Glutamatergic neuron (in vitro differentiated cells): ENCODE results near the gene ZMPSTE24. TPM values are rescaled to one million over a fixed set of nuclear protein-coding genes. Genes with fewer than 3 reads are reported as not detected.
A peak's percentile ranks its signal among the peaks of the same experiment; 100 is the strongest.

Experiments used
- DNase-seq: peaks from one replicate; pipeline ENCODE4 v3.0.0; 2022
- H3K27ac Mint-ChIP-seq: one replicate; pipeline ENCODE4 v1.8.0; 2020; ENCODE audit warnings: mild to moderate bottlenecking, mixed read lengths, inconsistent platforms; ENCODE audit not compliant: unreplicated experiment
- H3K27me3 Mint-ChIP-seq: one replicate; pipeline ENCODE4 v1.8.0; 2020; ENCODE audit warnings: mild to moderate bottlenecking, moderate library complexity, mixed read lengths, inconsistent platforms; ENCODE audit not compliant: unreplicated experiment
- H3K36me3 Mint-ChIP-seq: one replicate; pipeline ENCODE4 v1.8.0; 2020; ENCODE audit warnings: mild to moderate bottlenecking, mixed read lengths, inconsistent platforms; ENCODE audit not compliant: unreplicated experiment
- H3K4me1 Mint-ChIP-seq: one replicate; pipeline ENCODE4 v1.8.0; 2020; ENCODE audit warnings: mild to moderate bottlenecking, low read depth, mixed read lengths, inconsistent platforms; ENCODE audit not compliant: unreplicated experiment
- H3K4me3 Mint-ChIP-seq: one replicate; pipeline ENCODE4 v1.8.0; 2020; ENCODE audit warnings: mild to moderate bottlenecking, mixed read lengths, inconsistent platforms; ENCODE audit not compliant: unreplicated experiment
- H3K9me3 Mint-ChIP-seq: one replicate; pipeline ENCODE4 v1.8.0; 2020; ENCODE audit warnings: mild to moderate bottlenecking, moderate library complexity, mixed read lengths, inconsistent platforms; ENCODE audit not compliant: unreplicated experiment
- total RNA-seq: library from RNA; stranded (reverse); fragmentation: NEBNext Ultra II Directional; extraction: Animal tissue kit (Norgen Biotek cat#: 25700); gene quantifications from one replicate; pipeline ENCODE4 v1.2.1, GENCODE V29; 2021; ENCODE audit not compliant: unreplicated experiment
- TF ChIP-seq, protein P1 (sequence below): fragments of 200-600 bp; sonication (generic); IDR thresholded peaks from one replicate; pipeline ENCODE4 v1.5.0; 2021; ENCODE audit not compliant: partially characterized antibody, unreplicated experiment

ZMPSTE24 gene
- total RNA-seq, 1 donor from 2014 or later = 32.8 TPM

GRCh38 chr1:40248412-40248811, 9.6 kb upstream of the ZMPSTE24 start:
- H3K4me1 Mint-ChIP-seq = no peaks in the 10 kb centered on the region
- H3K27me3 Mint-ChIP-seq = peaks cover 2% of the 10 kb centered on the region
- H3K9me3 Mint-ChIP-seq = no peaks in the 10 kb centered on the region
- no peaks in the 10 kb centered on the region for H3K36me3 Mint-ChIP-seq
- H3K27ac Mint-ChIP-seq = no peak overlapping the region
- no peak overlapping the region for H3K4me3 Mint-ChIP-seq
- DNase-seq = no peak
- TF ChIP-seq, protein P1, sequence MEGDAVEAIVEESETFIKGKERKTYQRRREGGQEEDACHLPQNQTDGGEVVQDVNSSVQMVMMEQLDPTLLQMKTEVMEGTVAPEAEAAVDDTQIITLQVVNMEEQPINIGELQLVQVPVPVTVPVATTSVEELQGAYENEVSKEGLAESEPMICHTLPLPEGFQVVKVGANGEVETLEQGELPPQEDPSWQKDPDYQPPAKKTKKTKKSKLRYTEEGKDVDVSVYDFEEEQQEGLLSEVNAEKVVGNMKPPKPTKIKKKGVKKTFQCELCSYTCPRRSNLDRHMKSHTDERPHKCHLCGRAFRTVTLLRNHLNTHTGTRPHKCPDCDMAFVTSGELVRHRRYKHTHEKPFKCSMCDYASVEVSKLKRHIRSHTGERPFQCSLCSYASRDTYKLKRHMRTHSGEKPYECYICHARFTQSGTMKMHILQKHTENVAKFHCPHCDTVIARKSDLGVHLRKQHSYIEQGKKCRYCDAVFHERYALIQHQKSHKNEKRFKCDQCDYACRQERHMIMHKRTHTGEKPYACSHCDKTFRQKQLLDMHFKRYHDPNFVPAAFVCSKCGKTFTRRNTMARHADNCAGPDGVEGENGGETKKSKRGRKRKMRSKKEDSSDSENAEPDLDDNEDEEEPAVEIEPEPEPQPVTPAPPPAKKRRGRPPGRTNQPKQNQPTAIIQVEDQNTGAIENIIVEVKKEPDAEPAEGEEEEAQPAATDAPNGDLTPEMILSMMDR = no peak

GRCh38 chr1:40251456-40251855, 6.6 kb upstream of the ZMPSTE24 start:
- Mint-ChIP-seq H3K4me3 (no peak overlapping the region), H3K27me3 (peaks cover 2% of the 10 kb centered on the region), H3K27ac (no peak overlapping the region), H3K4me1 (no peaks in the 10 kb centered on the region), H3K36me3 (no peaks in the 10 kb centered on the region), H3K9me3 (no peaks in the 10 kb centered on the region)
- TF ChIP-seq, protein P1 = no peak
- no peak for DNase-seq

GRCh38 chr1:40252601-40253000, 5.4 kb upstream of the ZMPSTE24 start:
- Mint-ChIP-seq H3K36me3 (no peaks in the 10 kb centered on the region), H3K27me3 (peaks cover 6% of the 10 kb centered on the region), H3K4me1 (no peaks in the 10 kb centered on the region), H3K4me3 (no peak overlapping the region), H3K27ac (no peak overlapping the region), H3K9me3 (peaks cover 4% of the 10 kb centered on the region)
- no peak for DNase-seq
- TF ChIP-seq, protein P1 = no peak

DNA sequence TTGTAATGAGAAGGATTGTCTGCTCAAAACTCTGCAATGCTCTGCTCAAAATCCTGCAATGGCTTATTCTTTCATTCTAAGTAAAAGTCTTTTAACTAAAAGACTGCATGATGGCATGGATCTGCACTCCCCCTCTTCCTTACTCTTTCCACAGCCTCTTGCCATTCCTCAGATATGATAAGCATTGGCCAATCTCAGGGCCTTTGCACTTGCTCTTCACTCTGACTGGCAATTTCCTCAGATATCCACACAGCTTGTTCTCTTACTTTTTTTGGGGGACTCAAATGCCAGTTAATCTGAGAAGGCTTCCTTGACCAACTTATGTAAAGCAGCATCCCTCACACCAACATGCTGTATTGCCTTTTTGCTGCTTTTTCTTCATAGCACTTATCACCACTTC, 2.8 kb upstream of the ZMPSTE24 start:
- H3K9me3 Mint-ChIP-seq = peaks cover 9% of the 10 kb centered on the region
- H3K27me3 Mint-ChIP-seq = peaks cover 9% of the 10 kb centered on the region
- no peak overlapping the region for H3K4me3 Mint-ChIP-seq
- no peak for DNase-seq
- peaks cover 4% of the 10 kb centered on the region for H3K4me1 Mint-ChIP-seq
- H3K36me3 Mint-ChIP-seq = no peaks in the 10 kb centered on the region
- TF ChIP-seq, protein P1 = no peak
- H3K27ac Mint-ChIP-seq = no peak overlapping the region

DNA sequence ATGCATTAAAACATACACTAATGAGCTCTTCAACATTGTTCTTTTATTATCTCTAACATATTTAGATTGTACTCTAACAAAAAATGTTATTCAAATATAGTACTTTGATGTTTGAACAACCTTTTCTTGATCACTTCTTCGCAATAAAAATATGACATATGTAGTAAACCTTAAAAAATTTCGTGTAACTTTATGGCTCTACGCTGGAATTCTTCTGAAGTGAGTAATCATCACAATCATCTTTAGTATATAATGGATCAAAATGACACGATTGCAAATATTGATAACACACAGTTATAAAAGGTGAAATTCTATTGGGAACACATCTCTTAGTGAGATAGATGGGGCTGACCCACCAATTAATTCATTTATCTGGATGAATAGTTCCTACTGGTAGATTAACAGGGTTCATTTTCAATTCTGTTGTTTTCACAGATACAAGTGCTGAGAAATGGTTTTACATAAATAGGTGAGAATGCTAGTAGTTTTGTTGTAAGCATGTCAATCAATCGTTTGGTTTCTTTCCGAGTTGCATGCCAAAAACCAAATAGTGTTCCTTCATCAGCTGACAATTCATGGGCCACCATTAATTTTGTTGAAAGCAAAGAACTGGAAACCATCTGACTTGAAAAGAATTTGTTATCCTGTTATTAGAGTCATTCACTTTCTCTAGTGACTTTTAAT, 1.5 kb upstream of the ZMPSTE24 start:
- peaks cover 9% of the 10 kb centered on the region for H3K9me3 Mint-ChIP-seq

More for the DNA sequence above, 1.5 kb upstream of the ZMPSTE24 start:
- peak overlapping the region; percentile 97 for H3K4me3 Mint-ChIP-seq
- H3K36me3 Mint-ChIP-seq = no peaks in the 10 kb centered on the region
- H3K4me1 Mint-ChIP-seq = peaks cover 4% of the 10 kb centered on the region
- H3K27me3 Mint-ChIP-seq = peaks cover 9% of the 10 kb centered on the region
- peak overlapping the region; percentile 3 for H3K27ac Mint-ChIP-seq
- TF ChIP-seq, protein P1 = no peak
- no peak for DNase-seq
